AG04449 (cell line): ENCODE measurements around the gene CAMSAP1.

ENCODE experiments used
- CTCF ChIA-PET: fragments of 350-600 bp; formaldehyde crosslinking; extraction: SDS; loops from one replicate; lab custom pipeline; 2021; ENCODE audit warnings: antibody characterized with exemption; lab: Yijun Ruan, JAX
- POLR2A ChIA-PET: fragments of 400-600, 350-600 bp; formaldehyde crosslinking; extraction: SDS; loops from one replicate; lab custom pipeline; 2020; ENCODE audit warnings: antibody characterized with exemption, inconsistent platforms; lab: Yijun Ruan, JAX
- DNase-seq: peaks from one replicate; pipeline ENCODE4 v3.0.0-alpha.2; 2010; ENCODE audit warnings: low read depth, low spot score
- H3K4me3 ChIP-seq: 2 replicates; pipeline ENCODE4 v1.5.1; 2011; ENCODE audit warnings: low read depth, mild to moderate bottlenecking, control low read depth, low read length
- CTCF ChIP-seq: IDR thresholded peaks from one replicate; pipeline ENCODE4 v1.5.1; 2011; ENCODE audit warnings: mild to moderate bottlenecking, moderate library complexity, low read length, control low read depth, inconsistent platforms; ENCODE audit not compliant: insufficient read depth; ENCODE audit errors: missing control alignments

CAMSAP1 gene

DNA sequence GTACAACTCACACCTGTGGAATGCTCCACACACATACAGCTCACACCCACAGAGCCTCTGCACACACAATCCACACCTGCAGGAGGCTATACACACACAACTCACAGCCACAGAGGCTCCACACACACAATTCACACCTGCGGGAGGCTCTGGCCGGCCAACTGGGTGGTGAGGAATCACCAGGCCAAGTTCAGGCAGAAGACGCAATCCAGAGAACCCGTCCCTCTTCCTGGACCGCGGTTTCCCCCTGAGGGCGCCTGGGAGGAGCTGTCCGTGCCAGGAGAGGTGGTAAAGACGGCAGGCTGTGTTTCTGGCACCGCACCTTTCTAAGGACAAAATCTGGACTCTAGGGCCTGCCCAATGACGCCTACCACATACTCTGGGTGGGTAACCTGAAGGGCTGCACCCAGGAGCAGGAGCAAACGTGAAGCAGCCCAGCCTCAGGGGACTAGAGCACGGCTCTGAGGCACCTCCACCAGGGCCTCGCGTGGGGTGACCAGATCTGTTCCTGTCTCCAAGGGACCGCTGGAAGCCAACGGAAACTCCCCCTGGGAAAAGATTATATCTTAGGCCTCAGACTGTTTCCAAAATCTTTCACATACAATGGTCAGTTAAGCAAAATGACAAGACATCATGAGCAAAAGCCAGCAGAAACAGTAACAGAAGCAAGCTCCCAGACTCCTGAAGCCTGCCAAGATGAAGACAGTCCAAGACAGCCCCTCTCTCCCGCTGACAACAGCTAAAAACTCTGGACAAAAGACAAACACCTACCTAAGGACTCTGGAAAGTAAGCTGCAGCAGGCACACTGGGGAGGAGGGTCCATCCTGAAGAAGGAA, 16.9 kb downstream of the CAMSAP1 start:
- CTCF ChIA-PET, result interaction anchor here (1.3 to 1.4 kb wide), 2 partner anchors 10 to 15 kb away, joined by 3 read pairs; no protein-coding TSS in a partner anchor
- H3K4me3 ChIP-seq, result no peak overlapping the region
- TF ChIP-seq CTCF, result no peak
- DNase-seq, result no peak
- POLR2A ChIA-PET, result no interaction called here

GRCh38 chr9:135889564-135890189, 17.7 kb downstream of the CAMSAP1 start:
- CTCF ChIA-PET, result interaction anchor here (0.8 to 1.4 kb wide), 4 partner anchors 9 to 26 kb away, joined by 3 to 4 read pairs (median 3); no protein-coding TSS in a partner anchor
- H3K4me3 ChIP-seq, result no peak overlapping the region
- TF ChIP-seq CTCF, result no peak
- POLR2A ChIA-PET, result no interaction called here
- DNase-seq, result no peak

GRCh38 chr9:135888766-135889394, 18.5 kb downstream of the CAMSAP1 start:
- H3K4me3 ChIP-seq, result no peak overlapping the region
- DNase-seq, result no peak
- CTCF ChIA-PET, result interaction anchor here (0.8 kb wide), 2 partner anchors 23 to 25 kb away, joined by 3 to 4 read pairs; no protein-coding TSS in a partner anchor
- no peak for TF ChIP-seq CTCF
- POLR2A ChIA-PET, result no interaction called here

GRCh38 chr9:135888126-135888765, 19.1 kb downstream of the CAMSAP1 start:
- no peak for TF ChIP-seq CTCF
- POLR2A ChIA-PET, result no interaction called here
- DNase-seq, result no peak
- no peak overlapping the region for H3K4me3 ChIP-seq
- CTCF ChIA-PET, result no interaction called here

DNA sequence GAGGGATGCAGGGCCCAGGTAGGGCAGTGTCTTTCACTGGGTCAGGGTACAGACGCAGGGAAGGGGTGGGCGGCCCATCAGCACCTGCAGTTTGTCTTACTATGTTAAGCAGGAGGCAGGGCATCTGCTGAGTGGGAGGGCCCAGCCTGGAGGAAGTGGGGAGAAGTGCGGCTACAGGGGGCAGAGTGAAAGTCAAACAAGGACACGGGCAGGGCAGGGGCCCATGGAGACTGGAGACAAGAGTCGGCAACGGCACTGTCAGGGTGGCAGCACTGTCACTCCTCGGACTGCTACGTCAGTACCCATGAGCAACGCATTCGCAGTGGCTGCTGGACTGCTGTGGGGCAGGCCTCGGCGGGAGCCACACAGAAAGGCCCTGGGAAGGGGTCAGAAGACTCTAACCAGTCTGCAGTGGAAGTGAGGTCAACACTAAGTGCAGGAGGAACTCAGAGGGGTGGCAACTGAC, 19.7 kb downstream of the CAMSAP1 start:
- ChIA-PET POLR2A (no interaction called here), CTCF (no interaction called here)
- no peak for DNase-seq
- no peak overlapping the region for H3K4me3 ChIP-seq
- no peak for TF ChIP-seq CTCF
